SK-N-SH treated with all-trans-retinoic acid at 6 μM for 48 hours (cell line): Measurements from ENCODE around the gene GBP4.

Source experiments
- PATZ1 ChIP-seq: fragments of 250-450 bp; sonication (Bioruptor Pico); IDR thresholded peaks from 2 replicates; pipeline ENCODE4 v1.8.0; 2020; ENCODE audit warnings: mild to moderate bottlenecking, moderate library complexity, borderline replicate concordance
- ZFP3 ChIP-seq: fragments of 250-450 bp; sonication (Bioruptor Pico); IDR thresholded peaks from 2 replicates; pipeline ENCODE4 v1.5.0; 2020; ENCODE audit warnings: mild to moderate bottlenecking, moderate library complexity

GRCh38 chr1:89198491-89199072, at the start of gene GBP4:
- TF ChIP-seq PATZ1 (CRISPR knock-in tag) (no peak), ZFP3 (no peak)
